ENCODE results near the gene NOLC1.

The NOLC1 gene

DNA sequence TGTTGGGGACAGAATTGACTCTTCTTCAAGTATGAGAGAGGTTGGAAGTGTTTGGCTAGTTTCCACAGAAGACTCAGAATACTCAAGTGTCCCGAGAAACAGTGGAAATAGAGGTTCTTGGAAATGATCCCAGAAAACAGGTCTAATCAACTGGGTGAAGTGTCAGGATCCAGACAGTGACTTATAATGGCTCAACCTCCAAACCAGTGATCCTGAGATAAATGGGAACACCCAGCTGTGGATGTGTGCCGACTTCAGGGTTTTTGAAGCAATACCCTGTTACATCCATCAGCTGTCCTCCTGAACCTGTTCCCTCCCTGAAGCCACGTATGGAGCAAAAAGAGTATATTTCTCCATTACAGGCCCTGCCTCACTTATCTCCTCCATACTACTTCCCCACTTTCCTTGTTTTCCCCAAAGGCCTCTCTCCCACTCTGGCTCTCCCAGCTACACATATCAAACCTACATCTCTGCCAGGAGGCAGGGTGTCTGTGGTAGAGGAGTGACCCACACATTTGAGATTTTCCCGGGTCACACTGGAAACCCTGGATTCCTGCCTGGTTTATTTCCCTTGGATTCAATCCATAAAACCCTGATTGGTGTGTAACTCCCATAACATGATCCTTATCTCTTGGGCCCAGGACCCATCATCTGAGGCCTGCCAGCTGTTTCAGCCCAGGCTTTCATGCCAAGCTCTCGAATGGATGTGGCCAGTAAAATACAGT lies 56.3 kb downstream of the NOLC1 start:
- DNase-seq (ENCODE audit: low read depth in 2 of 2), result no peak

GRCh38 chr10:102211615-102212299 lies 59.6 kb downstream of the NOLC1 start:
- no peak for DNase-seq (ENCODE audit: low read depth in 2 of 2)

All from fibroblast of skin of left biceps (primary cell).